HEK293T (cell line): ENCODE results near the gene FGGY.

ENCODE experiments used
- BHLHE40 ChIP-seq: fragments of 450-650 bp; IDR thresholded peaks from 2 replicates; pipeline ENCODE4 v1.6.1; 2016; ENCODE audit warnings: mild to moderate bottlenecking, moderate library complexity, borderline replicate concordance
- CTBP1 ChIP-seq: fragments of 450-650 bp; IDR thresholded peaks from 2 replicates; pipeline ENCODE4 v1.6.1; 2016; ENCODE audit warnings: borderline replicate concordance
- ELF4 ChIP-seq: fragments of 450-650 bp; IDR thresholded peaks from 2 replicates; pipeline ENCODE4 v1.6.1; 2017; ENCODE audit warnings: antibody characterized with exemption
- FOXA1 ChIP-seq: fragments of 450-650 bp; IDR thresholded peaks from 2 replicates; pipeline ENCODE4 v1.6.1; 2016; ENCODE audit warnings: mild to moderate bottlenecking
- FOXM1 ChIP-seq: fragments of 450-650 bp; IDR thresholded peaks from 2 replicates; pipeline ENCODE4 v1.6.1; 2017; ENCODE audit warnings: mild to moderate bottlenecking, borderline replicate concordance
- L3MBTL2 ChIP-seq: fragments of 450-650 bp; conservative IDR thresholded peaks from 2 replicates; pipeline ENCODE4 v1.6.1; 2016; ENCODE audit warnings: mild to moderate bottlenecking
- LEF1 ChIP-seq: fragments of 450-650 bp; IDR thresholded peaks from 2 replicates; pipeline ENCODE4 v1.6.1; 2017; ENCODE audit warnings: mild to moderate bottlenecking, borderline replicate concordance
- NFRKB ChIP-seq: fragments of 450-650 bp; IDR thresholded peaks from 2 replicates; pipeline ENCODE4 v1.6.1; 2016; ENCODE audit warnings: mild to moderate bottlenecking, moderate library complexity
- SP1 ChIP-seq: fragments of 450-650 bp; IDR thresholded peaks from 2 replicates; pipeline ENCODE4 v1.6.1; 2017
- ZNF384 ChIP-seq: fragments of 450-650 bp; IDR thresholded peaks from 2 replicates; pipeline ENCODE4 v1.6.1; 2016

GRCh38 chr1:59768792-59769735, 472.2 kb downstream of the FGGY start:
- TF ChIP-seq FOXA1, result no peak
- no peak for TF ChIP-seq LEF1
- TF ChIP-seq FOXM1, result no peak
- TF ChIP-seq SP1, result no peak
- no peak for TF ChIP-seq ELF4
- TF ChIP-seq NFRKB, result no peak
- TF ChIP-seq BHLHE40, result no peak
- no peak for TF ChIP-seq L3MBTL2
- TF ChIP-seq CTBP1, result no peak
- TF ChIP-seq ZNF384, result no peak
